OCI-LY7 (cell line): Measurements from ENCODE around the gene RASSF4.

Experiments used
- EZH2phosphoT487 ChIP-seq: fragments of 200-600 bp; sonication (generic); IDR thresholded peaks from 2 replicates; pipeline ENCODE4 v1.6.1; 2018; ENCODE audit warnings: low read depth, borderline replicate concordance, mild to moderate bottlenecking, mixed run types, antibody characterized with exemption, low read length, moderate library complexity, mixed read lengths
- TF ChIP-seq, protein P1 (sequence below): fragments of 200-600 bp; sonication (generic); conservative IDR thresholded peaks from 2 replicates; pipeline ENCODE4 v1.5.1; 2014; ENCODE audit warnings: mild to moderate bottlenecking, antibody characterized with exemption, low read length, moderate library complexity, mixed read lengths

DNA sequence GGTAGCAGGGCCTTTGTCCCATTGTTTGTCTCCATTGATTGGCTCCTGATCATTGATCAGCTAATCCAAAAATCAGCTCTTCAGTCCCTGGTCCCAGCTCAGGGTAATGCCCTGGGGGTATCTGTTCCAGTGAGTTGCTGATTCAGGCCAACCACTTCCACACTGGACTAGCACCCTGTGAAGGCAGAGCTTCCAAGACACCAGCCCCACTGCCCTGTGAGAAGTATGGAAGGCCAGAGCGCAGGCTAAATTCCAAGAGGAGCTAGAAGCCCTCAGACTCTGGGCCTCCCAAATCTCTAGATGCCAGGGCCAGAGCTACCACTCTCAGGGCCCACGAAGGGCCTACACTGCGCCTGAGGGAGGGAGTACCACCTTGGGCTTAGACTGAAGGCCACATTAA is 38.1 kb upstream of the RASSF4 start:
- TF ChIP-seq, protein P1, sequence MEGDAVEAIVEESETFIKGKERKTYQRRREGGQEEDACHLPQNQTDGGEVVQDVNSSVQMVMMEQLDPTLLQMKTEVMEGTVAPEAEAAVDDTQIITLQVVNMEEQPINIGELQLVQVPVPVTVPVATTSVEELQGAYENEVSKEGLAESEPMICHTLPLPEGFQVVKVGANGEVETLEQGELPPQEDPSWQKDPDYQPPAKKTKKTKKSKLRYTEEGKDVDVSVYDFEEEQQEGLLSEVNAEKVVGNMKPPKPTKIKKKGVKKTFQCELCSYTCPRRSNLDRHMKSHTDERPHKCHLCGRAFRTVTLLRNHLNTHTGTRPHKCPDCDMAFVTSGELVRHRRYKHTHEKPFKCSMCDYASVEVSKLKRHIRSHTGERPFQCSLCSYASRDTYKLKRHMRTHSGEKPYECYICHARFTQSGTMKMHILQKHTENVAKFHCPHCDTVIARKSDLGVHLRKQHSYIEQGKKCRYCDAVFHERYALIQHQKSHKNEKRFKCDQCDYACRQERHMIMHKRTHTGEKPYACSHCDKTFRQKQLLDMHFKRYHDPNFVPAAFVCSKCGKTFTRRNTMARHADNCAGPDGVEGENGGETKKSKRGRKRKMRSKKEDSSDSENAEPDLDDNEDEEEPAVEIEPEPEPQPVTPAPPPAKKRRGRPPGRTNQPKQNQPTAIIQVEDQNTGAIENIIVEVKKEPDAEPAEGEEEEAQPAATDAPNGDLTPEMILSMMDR = no peak
- TF ChIP-seq EZH2phosphoT487 = no peak
